ENCODE measurements around the gene PIP4P1. TPM values are rescaled to one million over a fixed set of nuclear protein-coding genes. Genes with fewer than 3 reads are reported as not detected.

The PIP4P1 gene
- total RNA-seq, 1 donor from 2014 or later: 40.2 TPM

DNA sequence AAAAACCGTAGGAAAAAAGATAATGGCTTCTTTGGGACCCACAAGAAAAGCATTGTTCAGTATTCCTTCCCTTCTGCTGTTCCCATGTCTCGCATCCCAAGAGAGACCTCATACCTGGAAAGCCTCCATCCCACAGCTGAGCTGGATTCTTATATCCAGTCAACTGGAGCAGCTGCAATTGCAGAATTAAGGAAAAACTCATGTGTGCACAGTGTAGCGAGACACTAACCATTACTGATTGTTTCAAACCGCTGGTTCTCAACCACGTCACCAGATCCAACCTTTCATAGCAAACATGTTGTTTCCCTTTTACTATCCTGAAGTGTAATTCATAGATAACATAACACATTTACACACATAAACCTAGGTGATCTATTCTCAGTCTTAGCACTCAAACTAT, 38.6 kb upstream of the PIP4P1 start:
- Histone ChIP-seq H3K27ac (no peak overlapping the region), H3K9me3 (no peaks in the 10 kb centered on the region), H3K36me3 (no peaks in the 10 kb centered on the region), H3K4me3 (no peak overlapping the region), H3K27me3 (no peaks in the 10 kb centered on the region), H3K4me1 (no peaks in the 10 kb centered on the region)
- intact Hi-C loops (cut with DNase I): no loop called here
- DNase-seq (no peak), ATAC-seq (no peak)
- TF ChIP-seq, protein P1, sequence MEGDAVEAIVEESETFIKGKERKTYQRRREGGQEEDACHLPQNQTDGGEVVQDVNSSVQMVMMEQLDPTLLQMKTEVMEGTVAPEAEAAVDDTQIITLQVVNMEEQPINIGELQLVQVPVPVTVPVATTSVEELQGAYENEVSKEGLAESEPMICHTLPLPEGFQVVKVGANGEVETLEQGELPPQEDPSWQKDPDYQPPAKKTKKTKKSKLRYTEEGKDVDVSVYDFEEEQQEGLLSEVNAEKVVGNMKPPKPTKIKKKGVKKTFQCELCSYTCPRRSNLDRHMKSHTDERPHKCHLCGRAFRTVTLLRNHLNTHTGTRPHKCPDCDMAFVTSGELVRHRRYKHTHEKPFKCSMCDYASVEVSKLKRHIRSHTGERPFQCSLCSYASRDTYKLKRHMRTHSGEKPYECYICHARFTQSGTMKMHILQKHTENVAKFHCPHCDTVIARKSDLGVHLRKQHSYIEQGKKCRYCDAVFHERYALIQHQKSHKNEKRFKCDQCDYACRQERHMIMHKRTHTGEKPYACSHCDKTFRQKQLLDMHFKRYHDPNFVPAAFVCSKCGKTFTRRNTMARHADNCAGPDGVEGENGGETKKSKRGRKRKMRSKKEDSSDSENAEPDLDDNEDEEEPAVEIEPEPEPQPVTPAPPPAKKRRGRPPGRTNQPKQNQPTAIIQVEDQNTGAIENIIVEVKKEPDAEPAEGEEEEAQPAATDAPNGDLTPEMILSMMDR (IDR thresholded peaks at IDR 0.05): no peak

DNA sequence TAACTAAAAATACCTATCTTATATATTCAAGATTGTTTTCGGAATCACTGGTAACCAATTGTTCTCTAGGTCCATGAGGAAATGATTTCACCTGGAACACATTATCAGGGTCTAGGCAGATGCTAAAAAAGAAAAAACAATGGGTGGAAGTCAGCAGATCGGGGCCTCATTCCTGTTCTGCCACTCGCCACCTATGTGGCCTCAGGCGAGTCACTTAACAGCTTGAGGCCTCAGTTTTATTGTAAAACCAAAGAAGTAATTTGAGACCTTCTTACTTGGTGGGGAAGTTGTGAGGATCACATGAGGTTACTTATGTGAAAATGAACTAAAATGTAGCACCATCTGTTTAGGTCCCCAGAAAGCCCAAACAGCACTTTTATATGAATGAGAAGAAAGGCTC, 37.9 kb upstream of the PIP4P1 start:
- intact Hi-C loops (cut with DNase I): no loop called here
- Histone ChIP-seq H3K36me3 (no peaks in the 10 kb centered on the region), H3K27me3 (no peaks in the 10 kb centered on the region), H3K4me1 (no peaks in the 10 kb centered on the region), H3K9me3 (no peaks in the 10 kb centered on the region), H3K4me3 (no peak overlapping the region), H3K27ac (no peak overlapping the region)
- ATAC-seq: no peak
- no peak for DNase-seq
- TF ChIP-seq, protein P1 (IDR thresholded peaks at IDR 0.05): no peak

GRCh38 chr14:20498622-20499021, 37.4 kb upstream of the PIP4P1 start:
- Histone ChIP-seq H3K9me3 (no peaks in the 10 kb centered on the region), H3K27me3 (no peaks in the 10 kb centered on the region), H3K4me3 (no peak overlapping the region), H3K27ac (no peak overlapping the region), H3K36me3 (no peaks in the 10 kb centered on the region), H3K4me1 (no peaks in the 10 kb centered on the region)
- intact Hi-C loops (cut with DNase I): no loop called here
- TF ChIP-seq, protein P1 (IDR thresholded peaks at IDR 0.05): no peak
- ATAC-seq (no peak), DNase-seq (no peak)

DNA sequence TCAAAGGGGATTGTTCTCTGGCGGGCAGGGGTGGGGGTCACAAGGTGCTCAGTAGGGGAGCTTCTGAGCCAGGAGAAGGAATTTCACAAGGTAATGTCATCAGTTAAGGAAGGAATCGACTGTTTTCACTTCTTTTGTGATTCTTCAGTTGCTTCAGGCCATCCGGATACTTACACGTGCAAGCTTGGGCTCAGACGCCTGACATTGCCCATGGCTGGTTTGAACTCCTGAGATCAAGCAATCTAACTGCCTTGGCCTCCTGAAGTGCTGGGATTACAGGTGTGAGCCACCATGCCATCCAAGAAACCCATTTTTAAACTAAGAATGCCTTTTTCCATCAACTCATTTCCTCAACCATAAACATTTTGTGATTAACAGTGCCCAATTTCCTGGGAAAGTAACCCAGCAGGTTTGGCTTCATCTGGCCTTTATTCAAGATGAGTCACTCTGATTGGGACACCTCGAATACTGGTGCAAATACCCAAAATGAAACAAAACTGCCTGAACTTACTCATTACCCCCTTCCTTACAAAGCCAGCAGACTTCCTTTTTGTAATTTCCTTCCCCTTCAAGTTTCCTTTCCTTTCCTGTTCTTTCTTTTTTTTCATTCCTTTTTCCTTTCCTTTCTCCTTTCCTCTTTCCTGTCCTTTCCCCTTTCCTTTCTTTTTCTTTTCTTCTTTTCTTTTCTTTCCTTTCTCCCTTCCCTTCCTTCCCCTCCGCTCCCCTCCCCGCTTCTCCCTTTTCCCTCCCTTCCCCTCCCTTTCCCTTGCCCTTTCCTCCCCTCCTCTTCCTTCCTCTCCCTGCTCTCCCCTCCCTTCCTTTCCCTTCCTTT, 33.9 kb upstream of the PIP4P1 start:
- Histone ChIP-seq H3K27me3 (no peaks in the 10 kb centered on the region), H3K36me3 (no peaks in the 10 kb centered on the region), H3K4me1 (no peaks in the 10 kb centered on the region), H3K4me3 (no peak overlapping the region), H3K9me3 (no peaks in the 10 kb centered on the region), H3K27ac (no peak overlapping the region)
- peak; percentile 35 for ATAC-seq
- TF ChIP-seq, protein P1 (IDR thresholded peaks at IDR 0.05): no peak
- intact Hi-C loops (cut with DNase I): no loop called here
- DNase-seq: no peak

DNA sequence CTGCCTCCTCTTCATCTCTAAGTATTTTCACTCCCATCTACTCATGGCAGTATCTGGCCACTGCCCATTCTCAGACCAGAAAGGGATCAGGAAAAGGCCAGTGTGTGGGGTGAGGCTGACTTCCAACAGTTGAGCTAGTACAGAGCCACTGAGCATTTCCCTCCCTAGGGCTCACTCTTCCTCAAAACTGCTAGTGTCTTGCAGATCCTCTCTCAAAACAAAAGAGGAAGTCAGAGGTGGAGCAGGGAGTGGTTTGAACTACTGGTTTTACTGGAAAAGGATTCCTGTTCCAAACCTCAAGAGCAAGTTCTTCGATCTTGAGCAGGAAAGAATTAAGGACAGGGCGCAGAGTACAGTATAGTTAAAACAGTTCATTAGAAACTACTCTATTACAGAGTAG, 32.4 kb upstream of the PIP4P1 start:
- DNase-seq (no peak), ATAC-seq (peak; percentile 90)
- H3K27ac ChIP-seq: no peak overlapping the region
- intact Hi-C loops (cut with DNase I): no loop called here
- no peaks in the 10 kb centered on the region for H3K27me3 ChIP-seq
- H3K9me3 ChIP-seq: no peaks in the 10 kb centered on the region
- no peaks in the 10 kb centered on the region for H3K4me1 ChIP-seq
- no peak overlapping the region for H3K4me3 ChIP-seq
- TF ChIP-seq, protein P1 (IDR thresholded peaks at IDR 0.05): no peak
- H3K36me3 ChIP-seq: no peaks in the 10 kb centered on the region
